Lower leg skin (tissue), 3 donors: ENCODE data around the gene NPR2.

Experiments used
- POLR2A ChIP-seq, 2 donors: fragments of 450-650 bp; IDR thresholded peaks; one replicate each; pipeline ENCODE4 v1.6.1; 2016 to 2017; ENCODE audit warnings: antibody characterized with exemption in 2 of 2, mild to moderate bottlenecking in 1 of 2, moderate library complexity in 1 of 2
- TF ChIP-seq, protein P1 (sequence below), 3 donors: fragments of 450-650 bp; IDR thresholded peaks; one replicate each; pipeline ENCODE4 v1.5.1; 2016; ENCODE audit warnings: antibody characterized with exemption in 3 of 3, mild to moderate bottlenecking in 3 of 3, moderate library complexity in 2 of 3

DNA sequence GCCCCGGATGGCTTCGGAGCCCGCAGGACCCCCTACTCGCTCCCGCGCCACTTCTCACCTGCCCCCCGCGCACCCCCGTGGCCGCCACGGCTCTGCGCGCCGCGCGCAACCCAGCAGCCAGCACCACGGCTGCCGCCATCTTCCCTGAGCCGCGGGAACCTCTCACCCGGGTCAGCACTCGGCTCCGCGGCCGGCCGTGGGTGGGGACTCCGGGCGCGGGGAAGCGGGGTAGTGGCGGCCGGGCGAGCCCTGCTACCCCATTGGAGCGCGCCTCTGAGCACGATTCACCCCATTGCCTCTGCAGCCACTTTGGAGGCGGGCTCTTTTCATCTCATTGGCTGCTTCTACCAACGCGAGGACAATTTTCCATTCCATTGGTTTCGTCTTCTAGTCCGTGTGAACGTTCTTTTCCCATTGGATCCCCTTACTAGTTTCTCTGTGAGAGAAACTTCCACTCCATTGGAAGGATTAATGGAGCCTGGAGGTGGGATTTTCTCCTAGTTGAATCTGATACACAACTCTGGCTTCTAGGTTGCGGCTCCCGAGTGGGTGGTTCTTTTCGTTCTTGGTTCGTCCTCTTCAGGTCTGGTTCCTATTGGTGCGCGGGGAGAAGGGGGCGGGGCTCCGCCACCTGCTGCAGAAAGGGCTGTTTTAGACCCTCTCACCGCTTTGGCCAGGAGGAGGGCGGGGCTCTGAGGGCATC lies 23.6 kb downstream of the NPR2 start, which contains the start of gene HINT2:
- TF ChIP-seq POLR2A (IDR thresholded peaks at IDR 0.05) = peak in 1 of 2 donors; percentile 45
- TF ChIP-seq, protein P1, sequence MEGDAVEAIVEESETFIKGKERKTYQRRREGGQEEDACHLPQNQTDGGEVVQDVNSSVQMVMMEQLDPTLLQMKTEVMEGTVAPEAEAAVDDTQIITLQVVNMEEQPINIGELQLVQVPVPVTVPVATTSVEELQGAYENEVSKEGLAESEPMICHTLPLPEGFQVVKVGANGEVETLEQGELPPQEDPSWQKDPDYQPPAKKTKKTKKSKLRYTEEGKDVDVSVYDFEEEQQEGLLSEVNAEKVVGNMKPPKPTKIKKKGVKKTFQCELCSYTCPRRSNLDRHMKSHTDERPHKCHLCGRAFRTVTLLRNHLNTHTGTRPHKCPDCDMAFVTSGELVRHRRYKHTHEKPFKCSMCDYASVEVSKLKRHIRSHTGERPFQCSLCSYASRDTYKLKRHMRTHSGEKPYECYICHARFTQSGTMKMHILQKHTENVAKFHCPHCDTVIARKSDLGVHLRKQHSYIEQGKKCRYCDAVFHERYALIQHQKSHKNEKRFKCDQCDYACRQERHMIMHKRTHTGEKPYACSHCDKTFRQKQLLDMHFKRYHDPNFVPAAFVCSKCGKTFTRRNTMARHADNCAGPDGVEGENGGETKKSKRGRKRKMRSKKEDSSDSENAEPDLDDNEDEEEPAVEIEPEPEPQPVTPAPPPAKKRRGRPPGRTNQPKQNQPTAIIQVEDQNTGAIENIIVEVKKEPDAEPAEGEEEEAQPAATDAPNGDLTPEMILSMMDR (IDR thresholded peaks at IDR 0.05) = no peak
